H1 (cell line): ENCODE measurements around the gene IQCF5. TPM values are rescaled to one million over a fixed set of nuclear protein-coding genes. Genes with fewer than 3 reads are reported as not detected.

Source experiments
- CTCF ChIA-PET: fragments of 300-600 bp; sonication (Branson Sonifier 250); formaldehyde crosslinking; loops from one replicate; lab custom pipeline; 2021; ENCODE audit not compliant: partially characterized antibody; lab: Charles Lee
- POLR2A ChIA-PET: fragments of 300-600 bp; sonication (Branson Sonifier 250); formaldehyde crosslinking; loops from one replicate; lab custom pipeline; 2021; ENCODE audit warnings: inconsistent platforms; ENCODE audit not compliant: partially characterized antibody; lab: Charles Lee
- DNase-seq, 2 experiments: peaks; one replicate each; pipeline versions ENCODE4 v3.0.0 to v3.0.0-alpha.2; 2010 to 2022; ENCODE audit warnings: low spot score in 2 of 2, low read depth in 1 of 2, mixed read lengths in 1 of 2
- FAIRE-seq: peaks from 2 replicates; lab custom pipeline; 2011; peaks lifted over from hg19 to GRCh38; lab: Jason Lieb, UNC
- H2AFZ ChIP-seq: 2 replicates; pipeline ENCODE4 v1.8.1; 2012; ENCODE audit warnings: low read length, inconsistent platforms
- H2AK5ac ChIP-seq: 2 replicates; pipeline ENCODE4 v1.6.1; 2013; ENCODE audit warnings: low read depth, low read length
- H2BK120ac ChIP-seq: replicated peaks from 2 replicates; pipeline ENCODE3; 2013; ENCODE audit warnings: low read depth, low read length, inconsistent platforms
- H2BK12ac ChIP-seq: 2 replicates; pipeline ENCODE4 v1.6.1; 2013; ENCODE audit warnings: low read depth, low read length
- H2BK15ac ChIP-seq: 2 replicates; pipeline ENCODE4 v1.6.1; 2013; ENCODE audit warnings: low read length
- H2BK20ac ChIP-seq: 2 replicates; pipeline ENCODE4 v1.6.1; 2013; ENCODE audit warnings: low read length
- H2BK5ac ChIP-seq: 2 replicates; pipeline ENCODE4 v1.6.1; 2013; ENCODE audit warnings: low read depth, low read length
- H3K14ac ChIP-seq: 2 replicates; pipeline ENCODE4 v1.6.1; 2013; ENCODE audit warnings: inconsistent platforms; ENCODE audit not compliant: insufficient read length
- H3K18ac ChIP-seq: 2 replicates; pipeline ENCODE4 v1.6.1; 2013; ENCODE audit warnings: low read length; ENCODE audit errors: extremely low read depth
- H3K23ac ChIP-seq: 2 replicates; pipeline ENCODE4 v1.6.1; 2013; ENCODE audit warnings: inconsistent platforms; ENCODE audit not compliant: insufficient read length
- H3K23me2 ChIP-seq: 2 replicates; pipeline ENCODE4 v1.6.1; 2013; ENCODE audit warnings: low read depth, low read length
- H3K27ac ChIP-seq: 2 replicates; pipeline ENCODE4 v1.6.1; 2011; ENCODE audit warnings: low read depth, low read length, inconsistent platforms
- H3K27me3 ChIP-seq, 4 experiments: replicated peaks in 1 of 4; 1 replicate in 1 of 4; 2 replicates in 3 of 4; pipeline versions ENCODE4 v1.6.1 to v1.8.1; 2011 to 2013; ENCODE audit warnings: low read length in 3 of 4, mild to moderate bottlenecking in 3 of 4, inconsistent platforms in 2 of 4, mixed read lengths in 2 of 4, moderate library complexity in 1 of 4; ENCODE audit not compliant: control insufficient read depth in 3 of 4, insufficient read depth in 3 of 4; ENCODE audit errors: extremely low read depth in 1 of 4
- H3K36me3 ChIP-seq, 4 experiments: 2 replicates each; pipeline versions ENCODE4 v1.6.1 to v1.8.1; 2011 to 2013; ENCODE audit warnings: mild to moderate bottlenecking in 4 of 4, low read length in 3 of 4, moderate library complexity in 2 of 4, control low read depth in 1 of 4, inconsistent platforms in 1 of 4; ENCODE audit not compliant: insufficient read depth in 4 of 4, control insufficient read depth in 2 of 4
- H3K4ac ChIP-seq: replicated peaks from 2 replicates; pipeline ENCODE3; 2013; ENCODE audit warnings: low read length, low read depth, mixed read lengths, inconsistent platforms; ENCODE audit not compliant: insufficient read length
- H3K4me1 ChIP-seq, 4 experiments: replicated peaks in 1 of 4; 1 replicate in 1 of 4; 2 replicates in 3 of 4; pipeline versions ENCODE4 v1.6.1 to v1.8.1; 2011 to 2013; ENCODE audit warnings: low read length in 3 of 4, inconsistent platforms in 2 of 4, mixed read lengths in 1 of 4; ENCODE audit not compliant: insufficient read depth in 4 of 4, control insufficient read depth in 3 of 4
- H3K4me2 ChIP-seq, 2 experiments: 2 replicates each; pipeline versions ENCODE4 v1.6.1 to v1.8.1; 2011 to 2013; ENCODE audit warnings: low read depth in 2 of 2, low read length in 2 of 2, control low read depth in 1 of 2, inconsistent platforms in 1 of 2, mild to moderate bottlenecking in 1 of 2; ENCODE audit not compliant: insufficient read depth in 1 of 2
- H3K4me3 ChIP-seq, 4 experiments: fragments of 200-600, 300-600 bp in 1 of 4; sonication (generic), shearing (Covaris generic), sonication (Bioruptor Twin) in 1 of 4; 2 replicates each; pipeline versions ENCODE4 v1.5.1 to v1.8.1; 2011 to 2016; ENCODE audit warnings: low read length in 4 of 4, low read depth in 3 of 4, control low read depth in 2 of 4, inconsistent platforms in 2 of 4, mild to moderate bottlenecking in 2 of 4, mixed read lengths in 1 of 4, moderate library complexity in 1 of 4; ENCODE audit not compliant: insufficient read depth in 2 of 4; ENCODE audit errors: extremely low read depth in 1 of 4
- H3K56ac ChIP-seq: replicated peaks from 2 replicates; pipeline ENCODE3; 2013; ENCODE audit warnings: low read depth, mild to moderate bottlenecking, mixed read lengths, low read length, inconsistent platforms; ENCODE audit not compliant: insufficient read length
- H3K79me1 ChIP-seq: 2 replicates; pipeline ENCODE4 v1.6.1; 2013; ENCODE audit warnings: low read depth, low read length, control low read depth
- H3K79me2 ChIP-seq, 2 experiments: 2 replicates each; pipeline versions ENCODE4 v1.6.1 to v1.8.1; 2012 to 2013; ENCODE audit warnings: low read length in 2 of 2, mild to moderate bottlenecking in 2 of 2, inconsistent platforms in 1 of 2; ENCODE audit not compliant: insufficient read depth in 2 of 2, control insufficient read depth in 1 of 2
- H3K9ac ChIP-seq, 4 experiments: replicated peaks in 1 of 4; 1 replicate in 1 of 4; 2 replicates in 3 of 4; pipeline versions ENCODE4 v1.6.1 to v1.8.1; 2011 to 2013; ENCODE audit warnings: low read depth in 3 of 4, low read length in 3 of 4, control low read depth in 2 of 4, mild to moderate bottlenecking in 2 of 4, moderate library complexity in 2 of 4, inconsistent platforms in 1 of 4; ENCODE audit errors: extremely low read depth in 1 of 4
- H3K9me3 ChIP-seq, 2 experiments: 2 replicates each; pipeline versions ENCODE4 v1.6.1 to v1.8.1; 2012 to 2013; ENCODE audit warnings: mild to moderate bottlenecking in 2 of 2, moderate library complexity in 2 of 2, control low read depth in 1 of 2, inconsistent platforms in 1 of 2, low read depth in 1 of 2, low read length in 1 of 2, mixed read lengths in 1 of 2; ENCODE audit not compliant: insufficient read depth in 2 of 2
- H4K20me1 ChIP-seq, 2 experiments: replicated peaks in 1 of 2; 2 replicates each; pipeline versions ENCODE3 to v1.8.1; 2011 to 2013; ENCODE audit warnings: inconsistent platforms in 2 of 2, low read length in 2 of 2, mild to moderate bottlenecking in 1 of 2; ENCODE audit not compliant: insufficient read depth in 2 of 2, control insufficient read depth in 1 of 2
- H4K5ac ChIP-seq: 2 replicates; pipeline ENCODE4 v1.6.1; 2013; ENCODE audit warnings: low read length, low read depth, mixed read lengths, inconsistent platforms; ENCODE audit not compliant: insufficient read length
- H4K8ac ChIP-seq: 2 replicates; pipeline ENCODE4 v1.8.0; 2013; ENCODE audit warnings: mild to moderate bottlenecking, moderate library complexity, low read length, inconsistent platforms; ENCODE audit not compliant: insufficient read depth; ENCODE audit errors: extremely low read depth
- H4K91ac ChIP-seq: replicated peaks from 2 replicates; pipeline ENCODE3; 2013; ENCODE audit warnings: low read length, mixed read lengths, inconsistent platforms; ENCODE audit not compliant: insufficient read length
- CHD1 ChIP-seq: IDR thresholded peaks from 2 replicates; pipeline ENCODE4 v1.6.1; 2012; ENCODE audit warnings: low read depth, low read length, improper control_type of control experiment
- CREB1 ChIP-seq: IDR thresholded peaks from 2 replicates; pipeline ENCODE4 v1.6.1; 2012; ENCODE audit warnings: inconsistent platforms
- GABPA ChIP-seq: IDR thresholded peaks from 2 replicates; pipeline ENCODE4 v1.6.1; 2011; ENCODE audit warnings: mild to moderate bottlenecking, low read length, moderate library complexity, borderline replicate concordance; ENCODE audit not compliant: insufficient read depth
- HDAC2 ChIP-seq, 2 experiments: fragments of 300-600 bp in 1 of 2; sonication (generic) in 1 of 2; IDR thresholded peaks; 2 replicates each; pipeline ENCODE4 v1.6.1; 2011 to 2012; ENCODE audit warnings: low read depth in 2 of 2, low read length in 2 of 2, mild to moderate bottlenecking in 2 of 2, moderate library complexity in 2 of 2, borderline replicate concordance in 1 of 2, inconsistent platforms in 1 of 2
- NRF1 ChIP-seq: IDR thresholded peaks from 2 replicates; pipeline ENCODE4 v1.6.1; 2011; ENCODE audit warnings: mild to moderate bottlenecking, low read depth, low read length, improper control_type of control experiment
- RAD21 ChIP-seq, 2 experiments: IDR thresholded peaks in 1 of 2; conservative IDR thresholded peaks in 1 of 2; 2 replicates each; pipeline ENCODE4 v1.6.1; 2011; ENCODE audit warnings: low read depth in 2 of 2, low read length in 2 of 2, improper control_type of control experiment in 1 of 2, inconsistent platforms in 1 of 2, mild to moderate bottlenecking in 1 of 2, moderate library complexity in 1 of 2
- SP2 ChIP-seq: IDR thresholded peaks from 2 replicates; pipeline ENCODE4 v1.6.1; 2012; ENCODE audit warnings: mild to moderate bottlenecking, low read length, inconsistent platforms
- SP4 ChIP-seq: IDR thresholded peaks from 2 replicates; pipeline ENCODE4 v1.6.1; 2012; ENCODE audit warnings: low read length, inconsistent platforms
- SRF ChIP-seq: IDR thresholded peaks from 2 replicates; pipeline ENCODE4 v1.6.1; 2011; ENCODE audit warnings: mild to moderate bottlenecking, low read depth, low read length, moderate library complexity
- TAF1 ChIP-seq: IDR thresholded peaks from 2 replicates; pipeline ENCODE4 v1.6.1; 2011; ENCODE audit warnings: mild to moderate bottlenecking, low read depth, low read length
- TCF12 ChIP-seq: IDR thresholded peaks from 2 replicates; pipeline ENCODE4 v1.6.1; 2011; ENCODE audit warnings: low read depth, mild to moderate bottlenecking, low read length
- WGBS, 2 experiments: shearing (Covaris generic) in 1 of 2; methylation state at CpG; one replicate each; pipeline versions ENCODE4 v1.1.6 to v1.1.7; 2013 to 2015; ENCODE audit warnings: low lambda C conversion rate in 2 of 2, mixed read lengths in 2 of 2, inconsistent platforms in 1 of 2, low coverage in 1 of 2, missing lambda C conversion rate in 1 of 2; ENCODE audit not compliant: insufficient replicate concordance in 2 of 2, insufficient coverage in 1 of 2, insufficient read length in 1 of 2; ENCODE audit errors: extremely low coverage in 1 of 2, missing lambda C conversion rate in 1 of 2; 5-methylcytosine and 5-hydroxymethylcytosine counted together
- polyA plus RNA-seq, 7 experiments: library from polyadenylated mRNA; depleted of rRNA in 3 of 7; stranded (reverse) in 5 of 7; unstranded in 2 of 7; fragments of >200 nt in 5 of 7; fragments of 200-250 nt in 2 of 7; gene quantifications; 1 replicate in 5 of 7; 2 replicates in 1 of 7; 4 replicates in 1 of 7; pipeline versions ENCODE4 v1.2.1 to v1.2.3, GENCODE V29; 2011 to 2013; ENCODE audit warnings: missing spikeins in 2 of 7, mixed read lengths in 2 of 7
- total RNA-seq: library from RNA; stranded (reverse); fragmentation: NEBNext Ultra II Directional; extraction: Animal tissue kit (Norgen Biotek cat#: 25700); gene quantifications from 2 replicates; pipeline ENCODE4 v1.2.1, GENCODE V29; 2021
- TF ChIP-seq, protein P1 (sequence below): IDR thresholded peaks from 2 replicates; pipeline ENCODE4 v1.6.1; 2011; ENCODE audit warnings: low read length, improper control_type of control experiment

The IQCF5 gene
- total and polyA plus RNA-seq, 2 of the 8 experiments (the other 6 are each of a cell fraction or from before 2014, with no cell fraction given), result not detected

DNA sequence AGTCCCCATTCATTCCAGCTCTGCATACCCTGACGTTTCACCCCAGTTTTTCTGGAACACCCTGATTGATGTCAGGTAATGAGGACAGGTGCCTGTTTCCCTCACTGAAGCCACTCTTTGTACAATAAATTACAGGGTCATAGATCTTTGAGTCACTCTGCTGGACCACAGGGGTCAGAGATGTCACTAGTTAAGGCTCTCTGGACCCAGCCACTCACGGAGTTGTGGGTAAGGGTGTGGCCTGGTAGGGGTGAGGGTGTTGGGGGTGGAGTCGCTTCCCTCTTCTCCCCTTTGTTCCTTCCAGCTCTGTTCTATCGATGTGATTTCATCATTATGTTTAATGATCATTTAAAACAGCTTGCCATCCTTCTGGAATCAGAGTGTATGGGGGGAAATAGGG lies 512 bp downstream of the IQCF5 start:
- no peaks in the 10 kb centered on the region for H3K27me3 ChIP-seq
- POLR2A ChIA-PET, result interaction anchor here (1.8 kb wide), 1 partner anchor 93 kb away, joined by 5 read pairs; the partner anchor contains the start of gene PCBP4
- no peak overlapping the region for H2BK120ac ChIP-seq
- H3K4me2 ChIP-seq, result no peak overlapping the region
- no peak overlapping the region for H3K4ac ChIP-seq
- H3K4me1 ChIP-seq, result no peaks in the 10 kb centered on the region
- no peak overlapping the region for H2AK5ac ChIP-seq
- no peak overlapping the region for H2BK12ac ChIP-seq
- no peak overlapping the region for H3K23ac ChIP-seq
- H4K91ac ChIP-seq, result no peak overlapping the region
- CTCF ChIA-PET, result interaction anchor here (1.2 to 1.4 kb wide), 2 partner anchors 33 to 55 kb away, joined by 3 to 4 read pairs; no protein-coding TSS in a partner anchor
- no peak overlapping the region for H2BK15ac ChIP-seq
- no peak overlapping the region for H4K8ac ChIP-seq
- 86% methylated on average over 3 of the region's 4 CpGs; no CpG with 5 or more reads in 1 of the 2 experiments for WGBS, 2 experiments
- no peak overlapping the region for H3K18ac ChIP-seq
- TF ChIP-seq TCF12, result no peak
- TF ChIP-seq NRF1, result no peak
- TF ChIP-seq TAF1, result no peak
- TF ChIP-seq SP4, result no peak
- TF ChIP-seq SP2, result no peak
- no peak for TF ChIP-seq RAD21 (IDR thresholded peaks at IDR 0.05 in 1 of 2, conservative IDR thresholded peaks at IDR 0.05 in 1 of 2; ENCODE audit: low read depth in 2 of 2, low read length in 2 of 2)
- TF ChIP-seq HDAC2 (IDR thresholded peaks at IDR 0.05; ENCODE audit: borderline replicate concordance in 1 of 2, low read depth in 2 of 2, low read length in 2 of 2), result no peak
- TF ChIP-seq SRF, result no peak
- TF ChIP-seq CREB1, result no peak
- no peak for TF ChIP-seq CHD1
- no peak for TF ChIP-seq GABPA
- TF ChIP-seq, protein P1, sequence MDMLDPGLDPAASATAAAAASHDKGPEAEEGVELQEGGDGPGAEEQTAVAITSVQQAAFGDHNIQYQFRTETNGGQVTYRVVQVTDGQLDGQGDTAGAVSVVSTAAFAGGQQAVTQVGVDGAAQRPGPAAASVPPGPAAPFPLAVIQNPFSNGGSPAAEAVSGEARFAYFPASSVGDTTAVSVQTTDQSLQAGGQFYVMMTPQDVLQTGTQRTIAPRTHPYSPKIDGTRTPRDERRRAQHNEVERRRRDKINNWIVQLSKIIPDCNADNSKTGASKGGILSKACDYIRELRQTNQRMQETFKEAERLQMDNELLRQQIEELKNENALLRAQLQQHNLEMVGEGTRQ, result no peak
- TF ChIP-seq, all 59 proteins: peak for 0
- Histone ChIP-seq H3K9me3 (no peaks in the 10 kb centered on the region), H3K23me2 (no peaks in the 10 kb centered on the region), H3K79me1 (no peaks in the 10 kb centered on the region), H3K36me3 (no peaks in the 10 kb centered on the region), H2BK5ac (no peak overlapping the region), H2BK20ac (no peak overlapping the region), H3K14ac (no peak overlapping the region), H2AFZ (no peak overlapping the region), H3K79me2 (no peaks in the 10 kb centered on the region), H3K4me3 (no peak overlapping the region), H3K9ac (no peak overlapping the region), H3K56ac (no peak overlapping the region), H3K27ac (no peak overlapping the region), H4K20me1 (no peaks in the 10 kb centered on the region), H4K5ac (no peak overlapping the region)
- no peak for DNase-seq
- FAIRE-seq, result no peak
